Lower leg skin (tissue), 3 donors: ENCODE measurements around the gene PAH.

ENCODE experiments used
- CTCF ChIP-seq, 3 donors: fragments of 450-650 bp; IDR thresholded peaks; one replicate each; pipeline ENCODE4 v1.5.1; 2016; ENCODE audit warnings: antibody characterized with exemption in 3 of 3, mild to moderate bottlenecking in 3 of 3, moderate library complexity in 2 of 3
- POLR2A ChIP-seq, 2 donors: fragments of 450-650 bp; IDR thresholded peaks; one replicate each; pipeline ENCODE4 v1.6.1; 2016 to 2017; ENCODE audit warnings: antibody characterized with exemption in 2 of 2, mild to moderate bottlenecking in 1 of 2, moderate library complexity in 1 of 2

- TF ChIP-seq CTCF (IDR thresholded peaks at IDR 0.05): no peak
- TF ChIP-seq POLR2A (IDR thresholded peaks at IDR 0.05): no peak
Observed at GRCh38 chr12:102871014-102871413, 46.0 kb downstream of the PAH start.
